SIG-M5 treated with dmso at 0.1 percent for 504 hours (cell line): ENCODE results near the gene PLB1.
"Not testable (repeated sequence)": the region's sequence is repeated elsewhere in the genome, so short reads cannot be mapped to it uniquely, and the experiment has no call there.

ENCODE experiments used
- DNase-seq: peaks from one replicate; lab custom pipeline; 2025; ENCODE audit not compliant: unreplicated experiment; lab: John Stamatoyannopoulos, UW

The PLB1 gene

DNA sequence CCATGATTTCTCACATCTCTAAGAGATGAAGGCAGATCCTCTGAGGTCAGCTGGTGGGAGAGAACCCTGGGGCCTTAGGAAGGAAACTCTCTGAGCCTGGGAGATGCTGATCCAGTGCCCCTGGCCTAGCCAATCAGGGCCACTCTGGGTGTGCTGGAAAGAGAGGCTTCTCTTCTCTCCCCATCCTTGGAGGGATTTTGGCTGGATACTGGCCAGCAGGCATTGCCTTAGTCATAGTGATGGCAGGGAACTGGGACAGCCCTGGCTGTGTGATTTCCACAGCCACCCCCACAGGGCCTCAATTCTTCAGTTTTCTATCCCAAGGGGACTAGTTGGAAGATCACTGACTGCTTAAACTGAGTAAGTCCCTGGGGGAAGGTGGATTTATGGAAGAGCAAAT, 26.6 kb upstream of the PLB1 start:
- no peak for DNase-seq

DNA sequence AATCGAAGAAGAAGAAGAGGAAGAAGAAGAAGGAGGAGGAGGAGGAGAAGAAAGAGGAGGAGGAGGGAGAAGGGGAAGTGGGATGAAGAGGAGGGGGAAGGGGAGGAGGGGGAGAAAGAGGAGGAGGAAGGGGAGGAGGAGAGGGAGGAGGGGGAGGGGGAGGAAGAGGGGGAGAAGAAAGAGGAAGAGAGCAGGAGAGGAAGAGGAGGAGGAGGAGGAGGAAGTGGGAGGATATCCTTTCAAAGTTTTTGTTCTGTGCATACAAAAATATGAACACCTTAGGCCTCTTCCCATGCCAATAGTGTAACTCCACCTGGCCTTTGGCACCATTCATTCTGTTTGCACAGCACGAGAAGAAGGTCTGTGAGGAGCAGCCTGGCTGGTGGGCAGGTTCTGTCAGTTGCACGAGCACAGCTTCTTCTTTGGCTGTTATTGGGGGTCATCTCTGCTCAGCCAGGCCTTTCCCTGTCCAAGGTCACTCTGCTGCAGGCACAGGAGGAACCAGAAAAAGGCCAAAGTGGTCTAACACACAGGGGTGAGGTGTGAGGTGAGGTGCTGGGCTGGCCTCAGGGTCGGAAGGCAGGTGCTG, 25.8 kb upstream of the PLB1 start:
- DNase-seq: peak; percentile 29

- DNase-seq: no peak
Observed at GRCh38 chr2:28470759-28471158, 25.1 kb upstream of the PLB1 start.

DNA sequence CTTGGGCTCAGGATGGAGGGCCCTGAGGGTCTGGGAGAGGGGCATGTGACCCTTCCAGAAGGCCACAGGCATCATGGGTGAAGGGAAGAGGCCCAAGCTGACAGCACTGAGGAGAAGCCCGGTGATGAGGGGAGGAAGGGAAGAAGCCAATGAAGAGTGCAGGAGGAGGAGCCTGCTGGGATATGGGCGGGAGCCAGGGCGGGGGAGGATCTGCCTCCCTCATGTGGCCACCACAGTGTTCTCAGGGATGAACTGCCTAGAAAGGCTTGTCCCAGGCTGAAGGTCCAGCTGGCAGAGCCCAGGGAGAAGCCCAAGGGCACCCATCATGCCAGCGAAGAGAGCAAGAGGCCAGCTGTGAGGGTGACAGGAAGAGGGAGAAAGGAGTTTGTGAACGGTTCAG, 24.6 kb upstream of the PLB1 start:
- peak; percentile 19 for DNase-seq

DNA sequence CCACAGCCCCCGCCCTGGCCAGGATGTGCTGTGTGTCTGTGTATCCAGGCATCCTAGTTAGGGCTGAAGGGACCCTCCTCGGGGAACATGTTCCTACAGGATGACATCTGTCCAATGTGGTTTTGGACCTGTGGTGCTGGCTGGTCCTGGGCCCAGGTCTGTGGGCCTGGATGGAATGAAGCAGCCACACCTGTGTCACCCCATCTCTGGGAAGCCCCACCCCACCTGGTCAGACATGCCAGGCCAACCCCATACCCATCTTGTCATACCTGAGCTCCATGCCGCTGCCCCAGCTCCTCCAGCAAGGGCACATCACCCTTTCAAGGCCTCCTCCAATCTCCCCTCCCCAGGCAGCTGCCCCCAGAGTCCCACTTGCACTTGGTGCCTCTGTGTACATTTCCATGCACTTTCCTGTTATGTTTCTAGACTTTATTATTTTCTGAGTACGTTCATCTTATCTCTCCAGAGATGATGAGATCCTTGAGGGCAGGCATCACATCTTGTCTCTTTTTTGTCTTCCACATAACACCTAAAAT, 24.1 kb upstream of the PLB1 start:
- DNase-seq: no peak

GRCh38 chr2:28472641-28473040, 23.2 kb upstream of the PLB1 start:
- DNase-seq: not testable (repeated sequence)

GRCh38 chr2:28475088-28475595, 20.7 kb upstream of the PLB1 start:
- no peak for DNase-seq

- DNase-seq: no peak
Observed at GRCh38 chr2:28477087-28477486, 18.8 kb upstream of the PLB1 start.

DNA sequence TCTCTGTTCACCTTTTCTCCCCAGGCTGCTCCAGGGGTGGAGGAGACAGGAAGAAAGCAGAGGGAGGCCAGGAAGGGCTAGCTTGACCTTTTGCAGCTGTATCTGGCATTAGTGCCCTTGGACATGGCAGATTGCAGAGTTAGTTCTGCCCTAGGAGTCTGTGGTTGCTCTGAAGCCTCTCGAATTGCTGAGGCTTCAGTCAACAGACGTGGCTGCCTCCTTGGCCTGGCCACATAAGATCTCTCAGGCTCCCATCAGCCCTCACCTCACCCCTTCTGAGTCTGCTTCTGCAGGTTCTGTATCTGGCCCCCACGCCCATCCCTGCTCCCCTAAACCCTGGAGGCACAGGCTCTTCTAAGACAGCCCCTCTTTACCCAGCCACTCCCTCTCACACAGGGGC, 18.2 kb upstream of the PLB1 start:
- DNase-seq: no peak

DNA sequence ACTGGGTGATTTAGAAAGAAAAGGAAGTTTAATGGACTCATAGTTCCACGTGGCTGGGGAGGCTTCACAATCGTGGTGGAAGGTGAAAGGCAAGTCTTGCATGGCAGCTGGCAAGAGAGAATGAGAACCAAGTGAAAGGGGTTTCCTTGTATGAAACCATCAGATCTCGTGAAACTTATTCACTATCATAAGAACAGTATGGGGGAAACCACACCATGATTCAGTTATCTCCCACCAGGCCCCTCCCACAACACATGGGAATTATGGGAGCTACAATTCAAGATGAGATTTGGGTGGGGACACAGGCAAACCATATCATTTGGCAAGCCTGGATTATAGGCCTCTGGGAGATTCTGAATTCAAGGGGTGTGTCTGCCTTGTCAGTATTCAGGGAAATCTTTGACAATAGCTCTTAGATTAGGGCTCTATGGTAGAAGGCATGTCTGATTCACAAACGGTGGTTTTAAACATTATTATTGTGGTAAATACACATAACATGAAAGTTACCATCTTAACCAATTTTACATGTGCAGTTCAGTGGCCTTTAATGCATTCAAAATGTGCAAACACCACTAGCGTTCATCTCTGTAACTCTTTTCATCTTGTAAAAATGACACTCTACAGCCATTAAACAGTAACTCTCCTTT, 15.3 kb upstream of the PLB1 start:
- DNase-seq: no peak

DNA sequence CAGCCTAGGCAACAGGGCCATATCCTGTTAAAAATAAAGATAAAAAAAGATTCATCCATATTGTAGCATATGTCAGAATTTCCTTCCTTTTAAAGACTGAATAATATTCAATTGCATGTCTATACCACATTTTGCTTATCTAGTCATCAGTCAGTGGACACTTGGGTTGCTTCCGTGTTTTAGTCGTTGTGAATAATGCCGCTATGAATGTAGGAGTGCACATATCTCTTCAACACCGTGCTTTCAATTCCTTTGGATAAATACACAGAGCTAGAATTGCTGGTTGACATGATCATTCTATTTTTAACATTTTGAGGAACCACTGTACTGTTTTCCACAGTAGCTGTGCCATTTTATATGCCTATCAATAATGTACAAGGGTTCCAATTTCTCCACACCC, 14.0 kb upstream of the PLB1 start:
- no peak for DNase-seq

DNA sequence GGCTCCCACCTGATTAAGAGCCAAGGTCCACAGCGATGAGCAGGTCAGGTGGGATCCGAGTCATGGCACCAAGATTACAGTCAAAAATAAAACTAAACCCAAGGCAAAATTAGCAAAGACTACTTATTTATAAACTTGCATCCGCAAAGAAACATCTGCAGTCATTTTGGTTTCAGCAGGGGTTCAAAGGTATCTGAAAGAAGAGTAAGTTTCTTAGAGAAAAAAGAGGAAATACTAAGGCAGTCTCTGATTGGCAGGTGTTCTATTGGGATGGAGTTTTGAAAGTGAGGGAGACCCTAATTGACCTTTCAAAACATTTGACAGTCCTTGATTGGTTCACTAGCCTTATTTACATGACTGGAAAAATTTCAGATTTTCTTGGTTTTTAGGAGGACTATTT, 11.0 kb upstream of the PLB1 start:
- DNase-seq: no peak

DNA sequence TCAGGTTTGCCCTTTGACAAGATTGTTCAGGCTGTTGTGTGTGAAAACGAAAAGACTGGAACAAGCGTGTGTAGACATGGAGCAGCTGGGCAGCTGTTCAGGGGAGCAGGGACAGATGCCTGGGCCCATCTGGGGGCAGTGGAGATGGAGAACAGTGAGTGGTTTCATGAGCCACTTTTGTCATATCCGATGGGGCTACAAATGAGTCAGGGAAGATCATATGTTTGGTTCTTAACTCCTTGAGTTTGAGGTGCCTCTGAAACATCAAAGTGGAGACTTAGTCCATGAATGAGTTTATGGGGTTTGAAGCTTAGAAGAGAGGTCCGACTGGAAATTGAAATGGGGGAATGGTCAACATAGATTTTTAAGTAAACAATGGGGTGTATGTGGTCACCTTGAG, 9.3 kb upstream of the PLB1 start:
- DNase-seq: no peak

GRCh38 chr2:28487258-28487657, 8.6 kb upstream of the PLB1 start:
- no peak for DNase-seq

GRCh38 chr2:28488083-28488830, 7.6 kb upstream of the PLB1 start:
- no peak for DNase-seq

- DNase-seq: no peak
Observed at GRCh38 chr2:28488858-28489575, 6.8 kb upstream of the PLB1 start.

GRCh38 chr2:28490558-28490957, 5.3 kb upstream of the PLB1 start:
- no peak for DNase-seq

DNA sequence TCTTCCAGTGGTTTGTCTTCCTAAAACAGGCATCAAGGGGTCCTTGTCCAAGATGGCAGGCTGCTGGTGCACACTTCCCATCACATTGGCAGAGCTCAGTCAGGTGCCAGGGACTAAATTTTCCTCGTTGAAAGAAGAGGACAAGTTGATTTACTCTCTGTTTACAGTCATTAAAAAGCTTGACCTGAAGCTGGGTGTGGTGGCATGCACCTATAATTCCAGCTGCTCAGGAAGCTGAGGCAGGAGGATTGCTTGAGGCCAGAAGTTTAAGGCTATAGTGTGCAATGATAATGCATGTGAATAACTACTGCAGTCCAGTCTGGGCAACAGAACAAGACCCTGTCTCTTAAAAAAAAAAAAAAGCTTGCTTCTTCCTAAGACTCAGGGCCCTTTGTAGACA, 3.6 kb upstream of the PLB1 start:
- no peak for DNase-seq

DNA sequence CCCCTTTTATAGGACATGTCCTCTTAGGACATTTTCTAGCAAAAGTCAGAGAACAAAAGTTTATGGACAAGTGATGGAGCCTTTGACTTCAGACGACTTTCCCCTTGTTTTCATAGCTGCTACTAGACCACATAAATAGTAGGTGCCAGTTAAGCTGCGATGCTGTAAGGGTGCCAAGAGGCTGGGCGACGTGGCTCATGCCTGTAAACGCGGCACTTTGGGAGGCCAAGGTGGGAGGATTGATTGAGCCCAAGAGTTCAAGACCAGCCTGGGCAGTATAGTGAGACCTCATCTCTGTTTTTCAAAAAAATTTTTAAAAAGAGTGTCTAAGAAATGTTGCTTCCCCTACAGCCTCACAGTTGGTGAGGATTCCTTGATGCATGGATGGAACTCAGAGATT, 2.2 kb upstream of the PLB1 start:
- no peak for DNase-seq

- no peak for DNase-seq
Observed at GRCh38 chr2:28496781-28497180, 921 bp downstream of the PLB1 start.

DNA sequence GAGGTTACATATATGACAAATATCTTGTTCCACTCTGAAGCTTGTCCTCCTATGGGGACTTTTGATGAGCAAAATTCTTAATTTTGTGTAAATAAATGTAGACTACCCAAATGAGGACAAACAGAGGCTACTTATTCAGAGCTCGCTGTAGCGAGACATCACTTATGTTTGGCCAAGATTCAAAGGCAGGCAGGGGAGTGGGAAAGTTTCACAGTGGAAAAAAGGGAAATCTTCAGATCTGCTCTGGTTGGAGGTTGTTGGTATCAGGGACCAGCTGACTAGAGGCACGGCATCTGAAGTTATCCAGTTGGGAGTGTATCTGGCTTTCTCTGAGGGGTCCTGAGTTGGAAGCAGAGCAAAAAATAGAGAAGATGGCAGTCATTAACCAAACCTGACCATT, 1.3 kb downstream of the PLB1 start:
- no peak for DNase-seq
